PFSK-1 (cell line): ENCODE measurements around the gene VAT1.
A peak's percentile ranks its signal among the peaks of the same experiment; 100 is the strongest.

Experiments
- FOXP2 ChIP-seq: optimal IDR thresholded peaks from 2 replicates; pipeline ENCODE3; 2011; ENCODE audit warnings: borderline replicate concordance, control low read depth, inconsistent platforms; ENCODE audit not compliant: insufficient read depth; ENCODE audit errors: extremely low read length, extremely low read depth
- POLR2AphosphoS5 ChIP-seq: IDR thresholded peaks from 2 replicates; pipeline ENCODE4 v1.6.1; 2012; ENCODE audit warnings: low read depth, mild to moderate bottlenecking, control low read depth, low read length, moderate library complexity
- REST ChIP-seq, 2 experiments: IDR thresholded peaks; 2 replicates each; pipeline versions ENCODE4 v1.6.1 to v1.8.0; 2011 to 2012; ENCODE audit warnings: low read depth in 2 of 2, low read length in 2 of 2, control low read depth in 1 of 2, inconsistent platforms in 1 of 2, mild to moderate bottlenecking in 1 of 2, moderate library complexity in 1 of 2; ENCODE audit not compliant: insufficient read depth in 1 of 2
- SIN3A ChIP-seq: IDR thresholded peaks from 2 replicates; pipeline ENCODE4 v1.6.1; 2012; ENCODE audit warnings: mild to moderate bottlenecking, low read length, moderate library complexity, borderline replicate concordance; ENCODE audit not compliant: insufficient read depth
- TAF1 ChIP-seq: IDR thresholded peaks from 2 replicates; pipeline ENCODE4 v1.6.1; 2012; ENCODE audit warnings: low read length, control low read depth, borderline replicate concordance; ENCODE audit not compliant: insufficient read depth

VAT1 gene

GRCh38 chr17:42982266-42982665, 39.9 kb downstream of the VAT1 start:
- TF ChIP-seq REST (IDR thresholded peaks at IDR 0.05; ENCODE audit: insufficient read depth in 1 of 2, low read depth in 2 of 2, low read length in 2 of 2) (no peak), TAF1 (no peak), SIN3A (no peak), FOXP2 (no peak), POLR2AphosphoS5 (no peak)

- TF ChIP-seq REST (IDR thresholded peaks at IDR 0.05; ENCODE audit: insufficient read depth in 1 of 2, low read depth in 2 of 2, low read length in 2 of 2) (no peak), FOXP2 (peak; percentile 34), POLR2AphosphoS5 (peak; percentile 35; the same call in 1 of the 2 replicates), SIN3A (0 out of 2 replicates have a peak, but pooled peaks have one; percentile 23), TAF1 (0 out of 2 replicates have a peak, but pooled peaks have one; percentile 34)
Observed at GRCh38 chr17:42980766-42981397, 41.3 kb downstream of the VAT1 start.

GRCh38 chr17:42980274-42980765, 41.9 kb downstream of the VAT1 start, which contains the start of gene RUNDC1:
RUNDC1 (plus strand) TSS chr17:42980565; CDS start chr17:42980577, 12 bp downstream.
- 0 out of 2 replicates have a peak, but pooled peaks have one; percentile 60 for TF ChIP-seq TAF1
- TF ChIP-seq SIN3A: peak; percentile 94; the same call in 1 of the 2 replicates
- peak; percentile 50; the same call in 1 of the 2 replicates for TF ChIP-seq POLR2AphosphoS5
- TF ChIP-seq FOXP2: no peak

- no peak for TF ChIP-seq SIN3A
- no peak for TF ChIP-seq TAF1
- TF ChIP-seq POLR2AphosphoS5: no peak
- TF ChIP-seq REST (IDR thresholded peaks at IDR 0.05; ENCODE audit: insufficient read depth in 1 of 2, low read depth in 2 of 2, low read length in 2 of 2): no peak
- no peak for TF ChIP-seq FOXP2
Observed at GRCh38 chr17:42979511-42980273, 42.5 kb downstream of the VAT1 start, which contains the start of gene PTGES3L. PTGES3L (minus strand) TSS chr17:42980080; CDS start chr17:42980053, 27 bp downstream.

GRCh38 chr17:42975265-42975664, 46.9 kb downstream of the VAT1 start:
- TF ChIP-seq REST (IDR thresholded peaks at IDR 0.05; ENCODE audit: insufficient read depth in 1 of 2, low read depth in 2 of 2, low read length in 2 of 2) (no peak), SIN3A (no peak), POLR2AphosphoS5 (no peak), TAF1 (no peak), FOXP2 (no peak)
